Cardiac muscle cell (in vitro differentiated cells and primary cell): ENCODE measurements around the gene DHX38. TPM values are rescaled to one million over a fixed set of nuclear protein-coding genes. Genes with fewer than 3 reads are reported as not detected.

Source experiments
- DNase-seq, 2 donors: peaks; one replicate each; pipeline versions ENCODE4 v3.0.0 to v3.0.0-alpha.2; 2010 to 2017; ENCODE audit warnings: low read depth in 1 of 2, low spot score in 1 of 2
- H3K27ac ChIP-seq: fragments of 200-600 bp; sonication (generic); 2 replicates; pipeline ENCODE4 v1.5.1; 2016
- H3K27me3 ChIP-seq: fragments of 200-600 bp; sonication (generic); 2 replicates; pipeline ENCODE4 v1.6.0; 2016; ENCODE audit warnings: control low read depth
- H3K36me3 ChIP-seq: fragments of 200-600 bp; sonication (generic); 2 replicates; pipeline ENCODE4 v1.5.1; 2016; ENCODE audit warnings: control low read depth
- H3K4me1 ChIP-seq: fragments of 200-600 bp; sonication (generic); 2 replicates; pipeline ENCODE4 v1.8.1; 2017; ENCODE audit warnings: low read depth, mild to moderate bottlenecking, mixed run types
- H3K4me3 ChIP-seq: fragments of 200-600 bp; sonication (generic); 2 replicates; pipeline ENCODE4 v1.5.1; 2016; ENCODE audit warnings: mild to moderate bottlenecking
- H3K9me3 ChIP-seq: fragments of 200-600 bp; sonication (generic); 2 replicates; pipeline ENCODE4 v1.5.1; 2017; ENCODE audit warnings: low read depth, mild to moderate bottlenecking, control low read depth
- CTCF ChIP-seq: IDR thresholded peaks from 2 replicates; pipeline ENCODE4 v1.5.1; 2012; ENCODE audit warnings: low read depth, mild to moderate bottlenecking, low read length
- polyA plus RNA-seq: library from polyadenylated mRNA; unstranded; fragments of >200 nt; fragmentation: Nextera tagmentation; extraction: Ambion mirVana; gene quantifications from 2 replicates; pipeline ENCODE4 v1.2.1, GENCODE V29; 2016
- total RNA-seq: library from RNA; depleted of rRNA; stranded (reverse); fragments of >200 nt; gene quantifications from 2 replicates; pipeline ENCODE4 v1.2.3, GENCODE V29; 2016

Gene DHX38
- total and polyA plus RNA-seq, 2 experiments from 2014 or later: 26.2 to 39.4 TPM

- Histone ChIP-seq H3K27me3 (no peaks in the 10 kb centered on the region), H3K27ac (no peak overlapping the region), H3K4me3 (no peak overlapping the region), H3K4me1 (no peaks in the 10 kb centered on the region), H3K9me3 (no peaks in the 10 kb centered on the region), H3K36me3 (peaks cover 73% of the 10 kb centered on the region)
- TF ChIP-seq CTCF: no peak
- DNase-seq: no peak
Measured at GRCh38 chr16:72107371-72107770, 13.7 kb downstream of the DHX38 start.

DNA sequence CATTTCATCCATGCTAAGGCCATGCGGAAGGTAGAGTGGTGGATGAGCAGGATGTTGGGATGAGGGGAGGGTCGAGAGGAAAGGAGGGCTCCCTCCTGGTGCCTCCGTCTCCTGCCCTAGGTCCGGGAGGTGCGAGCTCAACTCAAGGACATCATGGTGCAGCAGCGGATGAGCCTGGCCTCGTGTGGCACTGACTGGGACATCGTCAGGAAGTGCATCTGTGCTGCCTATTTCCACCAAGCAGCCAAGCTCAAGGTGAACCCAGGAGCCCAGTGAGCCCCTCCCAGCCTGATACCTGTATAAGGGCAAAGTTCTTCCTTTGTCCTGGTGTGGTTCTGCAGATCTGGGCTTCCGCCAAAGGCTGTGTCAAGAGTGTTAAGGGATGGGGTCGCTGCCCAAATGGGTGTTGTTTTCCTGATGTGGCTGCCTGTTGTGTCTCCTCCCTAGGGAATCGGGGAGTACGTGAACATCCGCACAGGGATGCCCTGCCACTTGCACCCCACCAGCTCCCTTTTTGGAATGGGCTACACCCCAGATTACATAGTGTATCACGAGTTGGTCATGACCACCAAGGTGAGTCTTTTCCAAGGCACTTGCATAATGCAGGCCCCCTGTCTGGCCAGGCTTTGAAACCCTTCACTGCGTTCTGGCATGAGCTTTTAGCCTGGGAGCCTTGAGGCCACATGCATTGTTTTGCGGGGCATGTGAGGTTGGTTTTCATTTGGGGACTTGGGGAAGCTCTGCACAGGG, 14.9 kb downstream of the DHX38 start:
- Histone ChIP-seq H3K4me3 (no peak overlapping the region), H3K36me3 (peaks cover 63% of the 10 kb centered on the region)
- TF ChIP-seq CTCF: no peak

GRCh38 chr16:72109300-72109699, 15.7 kb downstream of the DHX38 start:
- TF ChIP-seq CTCF: no peak
- peaks cover 55% of the 10 kb centered on the region for H3K36me3 ChIP-seq

More for the DNA sequence above, 14.9 kb downstream of the DHX38 start:
- no peak for DNase-seq
- H3K27ac ChIP-seq: no peak overlapping the region
- H3K9me3 ChIP-seq: no peaks in the 10 kb centered on the region
- H3K4me1 ChIP-seq: no peaks in the 10 kb centered on the region
- H3K27me3 ChIP-seq: no peaks in the 10 kb centered on the region

GRCh38 chr16:72109966-72110530, 16.4 kb downstream of the DHX38 start:
- TF ChIP-seq CTCF: no peak
- H3K27me3 ChIP-seq: no peaks in the 10 kb centered on the region
- no peak overlapping the region for H3K4me3 ChIP-seq
- H3K9me3 ChIP-seq: no peaks in the 10 kb centered on the region
- H3K4me1 ChIP-seq: no peaks in the 10 kb centered on the region
- H3K36me3 ChIP-seq: peaks cover 49% of the 10 kb centered on the region
- H3K27ac ChIP-seq: no peak overlapping the region
- DNase-seq: no peak

More at GRCh38 chr16:72109300-72109699, 15.7 kb downstream of the DHX38 start:
- DNase-seq: no peak
- Histone ChIP-seq H3K27ac (no peak overlapping the region), H3K27me3 (no peaks in the 10 kb centered on the region), H3K4me3 (no peak overlapping the region), H3K4me1 (no peaks in the 10 kb centered on the region), H3K9me3 (no peaks in the 10 kb centered on the region)

- Histone ChIP-seq H3K4me3 (no peak overlapping the region), H3K36me3 (peaks cover 40% of the 10 kb centered on the region), H3K9me3 (no peaks in the 10 kb centered on the region), H3K27ac (no peak overlapping the region), H3K4me1 (no peaks in the 10 kb centered on the region), H3K27me3 (no peaks in the 10 kb centered on the region)
- DNase-seq: no peak
- no peak for TF ChIP-seq CTCF
Measured at GRCh38 chr16:72110662-72111615, 17.3 kb downstream of the DHX38 start.
